ENCODE data around the gene CRHR1. TPM values are rescaled to one million over a fixed set of nuclear protein-coding genes. Genes with fewer than 3 reads are reported as not detected.

The CRHR1 gene
- total and polyA plus RNA-seq, 2 of the 4 experiments (the other 2 are of a cell fraction), result not detected

DNA sequence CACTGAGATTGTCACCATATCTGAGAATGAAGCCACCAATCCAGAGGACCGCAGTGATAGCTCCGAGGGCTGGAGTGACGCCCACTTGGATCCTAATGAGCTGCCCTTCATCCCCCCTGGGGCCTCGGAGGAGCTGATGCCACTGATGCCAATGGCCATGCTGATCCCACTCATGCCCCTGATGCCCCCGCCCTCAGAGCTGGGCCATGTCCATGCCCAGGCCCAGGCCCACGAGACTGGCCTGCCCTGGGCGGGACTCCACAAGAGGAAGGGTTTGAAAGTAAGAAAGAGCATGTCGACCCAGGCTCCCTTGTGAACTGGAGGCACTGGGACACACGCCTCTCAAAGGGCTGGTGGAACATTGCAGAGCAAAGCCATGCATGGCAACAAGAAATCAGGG, 62.5 kb downstream of the CRHR1 start:
- H3K4me1 ChIP-seq (ENCODE audit: control insufficient read depth, insufficient read depth, low read length), result no peaks in the 10 kb centered on the region
- ChIA-PET CTCF (no interaction called here), POLR2A (ENCODE audit: unreplicated experiment) (no interaction called here)
- TF ChIP-seq MAZ (IDR thresholded peaks at IDR 0.05; ENCODE audit: borderline replicate concordance, low read depth, low read length) (no peak), POLR2A (IDR thresholded peaks at IDR 0.05; ENCODE audit: low read depth, low read length) (no peak), NFE2L2 (IDR thresholded peaks at IDR 0.05; ENCODE audit: low read depth, low read length) (no peak), MAFK (IDR thresholded peaks at IDR 0.05; ENCODE audit: low read depth, low read length) (no peak), MXI1 (IDR thresholded peaks at IDR 0.05; ENCODE audit: borderline replicate concordance, low read depth, low read length) (no peak), RCOR1 (IDR thresholded peaks at IDR 0.05; ENCODE audit: insufficient replicate concordance, low read length) (no peak), RFX5 (IDR thresholded peaks at IDR 0.05; ENCODE audit: low read depth, low read length) (no peak), SMC3 (IDR thresholded peaks at IDR 0.05; ENCODE audit: low read depth, low read length) (no peak), RAD21 (IDR thresholded peaks at IDR 0.05; ENCODE audit: low read length) (no peak), CHD1 (IDR thresholded peaks at IDR 0.05; ENCODE audit: low read depth, low read length) (no peak), BHLHE40 (IDR thresholded peaks at IDR 0.05; ENCODE audit: low read depth, low read length) (no peak), FOS (IDR thresholded peaks at IDR 0.05; ENCODE audit: low read depth, low read length) (no peak)
- TF ChIP-seq, protein P1, sequence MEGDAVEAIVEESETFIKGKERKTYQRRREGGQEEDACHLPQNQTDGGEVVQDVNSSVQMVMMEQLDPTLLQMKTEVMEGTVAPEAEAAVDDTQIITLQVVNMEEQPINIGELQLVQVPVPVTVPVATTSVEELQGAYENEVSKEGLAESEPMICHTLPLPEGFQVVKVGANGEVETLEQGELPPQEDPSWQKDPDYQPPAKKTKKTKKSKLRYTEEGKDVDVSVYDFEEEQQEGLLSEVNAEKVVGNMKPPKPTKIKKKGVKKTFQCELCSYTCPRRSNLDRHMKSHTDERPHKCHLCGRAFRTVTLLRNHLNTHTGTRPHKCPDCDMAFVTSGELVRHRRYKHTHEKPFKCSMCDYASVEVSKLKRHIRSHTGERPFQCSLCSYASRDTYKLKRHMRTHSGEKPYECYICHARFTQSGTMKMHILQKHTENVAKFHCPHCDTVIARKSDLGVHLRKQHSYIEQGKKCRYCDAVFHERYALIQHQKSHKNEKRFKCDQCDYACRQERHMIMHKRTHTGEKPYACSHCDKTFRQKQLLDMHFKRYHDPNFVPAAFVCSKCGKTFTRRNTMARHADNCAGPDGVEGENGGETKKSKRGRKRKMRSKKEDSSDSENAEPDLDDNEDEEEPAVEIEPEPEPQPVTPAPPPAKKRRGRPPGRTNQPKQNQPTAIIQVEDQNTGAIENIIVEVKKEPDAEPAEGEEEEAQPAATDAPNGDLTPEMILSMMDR (conservative IDR thresholded peaks at IDR 0.05; ENCODE audit: low read depth, low read length), result no peak
- TF ChIP-seq, protein P2, sequence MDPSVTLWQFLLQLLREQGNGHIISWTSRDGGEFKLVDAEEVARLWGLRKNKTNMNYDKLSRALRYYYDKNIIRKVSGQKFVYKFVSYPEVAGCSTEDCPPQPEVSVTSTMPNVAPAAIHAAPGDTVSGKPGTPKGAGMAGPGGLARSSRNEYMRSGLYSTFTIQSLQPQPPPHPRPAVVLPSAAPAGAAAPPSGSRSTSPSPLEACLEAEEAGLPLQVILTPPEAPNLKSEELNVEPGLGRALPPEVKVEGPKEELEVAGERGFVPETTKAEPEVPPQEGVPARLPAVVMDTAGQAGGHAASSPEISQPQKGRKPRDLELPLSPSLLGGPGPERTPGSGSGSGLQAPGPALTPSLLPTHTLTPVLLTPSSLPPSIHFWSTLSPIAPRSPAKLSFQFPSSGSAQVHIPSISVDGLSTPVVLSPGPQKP (IDR thresholded peaks at IDR 0.05; ENCODE audit: borderline replicate concordance, low read depth, low read length), result no peak
- TF ChIP-seq, protein P3, sequence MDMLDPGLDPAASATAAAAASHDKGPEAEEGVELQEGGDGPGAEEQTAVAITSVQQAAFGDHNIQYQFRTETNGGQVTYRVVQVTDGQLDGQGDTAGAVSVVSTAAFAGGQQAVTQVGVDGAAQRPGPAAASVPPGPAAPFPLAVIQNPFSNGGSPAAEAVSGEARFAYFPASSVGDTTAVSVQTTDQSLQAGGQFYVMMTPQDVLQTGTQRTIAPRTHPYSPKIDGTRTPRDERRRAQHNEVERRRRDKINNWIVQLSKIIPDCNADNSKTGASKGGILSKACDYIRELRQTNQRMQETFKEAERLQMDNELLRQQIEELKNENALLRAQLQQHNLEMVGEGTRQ (IDR thresholded peaks at IDR 0.05; ENCODE audit: low read depth, low read length), result no peak
- no peak overlapping the region for H2AK9ac ChIP-seq (replicated peaks; ENCODE audit: low read depth, low read length, poor library complexity)
- no peak overlapping the region for H2BK120ac ChIP-seq (ENCODE audit: low read depth, low read length)
- H3K9me3 ChIP-seq (ENCODE audit: control insufficient read depth, insufficient read depth, low read length), result no peaks in the 10 kb centered on the region
- dilution Hi-C loops (cut with HindIII; ENCODE audit: low sequenced_read_pairs, unreplicated experiment), result no loop called here
- H3K27ac ChIP-seq (ENCODE audit: insufficient read depth, low read length), result no peak overlapping the region
- no TSS peak for BruUV-seq (replicated peaks)
- DNase-seq, result no peak
- ATAC-seq (ENCODE audit: low read depth), result no peak
- H3K36me3 ChIP-seq (ENCODE audit: control insufficient read depth, insufficient read depth, low read length), result no peaks in the 10 kb centered on the region
- no peak overlapping the region for H2BK20ac ChIP-seq (ENCODE audit: low read depth, low read length)
- no peak overlapping the region for H3K56ac ChIP-seq (ENCODE audit: extremely low read depth, insufficient read depth, low read length)
- H2AK5ac ChIP-seq (ENCODE audit: low read depth, low read length), result no peak overlapping the region
- intact Hi-C loops (cut with micrococcal nuclease), result no loop called here
- no peak overlapping the region for H3K18ac ChIP-seq (ENCODE audit: low read depth, low read length)
- H4K8ac ChIP-seq (ENCODE audit: low read depth in 2 of 2, low read length in 2 of 2), result no peak overlapping the region
- H3K23ac ChIP-seq (ENCODE audit: low read depth, low read length), result no peak overlapping the region
- no peak overlapping the region for H3K14ac ChIP-seq (replicated peaks; ENCODE audit: low read depth, low read length)
- no peak overlapping the region for H3K4me3 ChIP-seq (ENCODE audit: insufficient read depth, low read depth, low read length)
- H4K5ac ChIP-seq (ENCODE audit: low read depth, low read length), result no peak overlapping the region
- H3K9me1 ChIP-seq (ENCODE audit: insufficient read depth, low read length), result no peaks in the 10 kb centered on the region
- in situ Hi-C loops (cut with MboI; ENCODE audit: low sequenced_read_pairs), result loop anchor here (25.0 kb wide), 1 partner anchor 434 kb away; no protein-coding TSS in a partner anchor
- H3K9ac ChIP-seq (ENCODE audit: low read depth, low read length), result no peak overlapping the region
- peaks cover 9% of the 10 kb centered on the region for H3K27me3 ChIP-seq (ENCODE audit: control insufficient read depth, insufficient read depth, low read length)
- H2BK5ac ChIP-seq (ENCODE audit: low read depth, low read length, poor library complexity, severe bottlenecking), result no peak overlapping the region
- H4K91ac ChIP-seq (ENCODE audit: insufficient read depth, low read depth, low read length), result no peak overlapping the region
- H3K79me1 ChIP-seq (ENCODE audit: low read depth in 1 of 2, low read length in 2 of 2), result no peaks in the 10 kb centered on the region
- 46% methylated on average over 3 of the region's 9 CpGs; no CpG with 5 or more reads in 1 of the 2 experiments for WGBS, 2 experiments (ENCODE audit: extremely low coverage in 2 of 2, insufficient read length in 1 of 2)
- H3K4ac ChIP-seq (ENCODE audit: low read depth, low read length), result no peak overlapping the region
- H2BK15ac ChIP-seq (ENCODE audit: low read depth, low read length), result no peak overlapping the region
- no peaks in the 10 kb centered on the region for H4K20me1 ChIP-seq (ENCODE audit: insufficient read depth, low read length)
- no peak overlapping the region for H3K4me2 ChIP-seq (ENCODE audit: low read depth, low read length)
- no peak overlapping the region for H2AFZ ChIP-seq (replicated peaks; ENCODE audit: low read length, poor library complexity)
